Gastrocnemius medialis (tissue), 4 donors: ENCODE results near the gene SMC4. TPM values are rescaled to one million over a fixed set of nuclear protein-coding genes. Genes with fewer than 3 reads are reported as not detected.

Source experiments
- ATAC-seq, 2 donors: fragments of 150-250 bp; one replicate each; pipeline ENCODE4 v1.9.1; 2016
- DNase-seq, 2 donors: peaks; one replicate each; pipeline ENCODE4 v3.0.0-alpha.2; 2019
- H3K27ac ChIP-seq, 4 donors: fragments of 200-600 bp; sonication (generic); 1 replicate in 1 of 4; 2 replicates in 3 of 4; pipeline ENCODE4 v1.5.1; 2016 to 2018; ENCODE audit warnings: mild to moderate bottlenecking in 2 of 4, moderate library complexity in 1 of 4
- H3K27me3 ChIP-seq, 3 donors: fragments of 200-600 bp; sonication (generic) in 2 of 3; 1 replicate in 1 of 3; 2 replicates in 2 of 3; pipeline versions ENCODE4 v1.5.1 to v1.6.0; 2016 to 2019; ENCODE audit warnings: mild to moderate bottlenecking in 1 of 3, moderate library complexity in 1 of 3
- H3K36me3 ChIP-seq, 2 donors: fragments of 200-600 bp; sonication (generic) in 1 of 2; one replicate each; pipeline ENCODE4 v1.5.1; 2017 to 2018
- H3K4me1 ChIP-seq, 2 donors: fragments of 200-600 bp; sonication (generic) in 1 of 2; one replicate each; pipeline ENCODE4 v1.5.1; 2016 to 2017; ENCODE audit warnings: mild to moderate bottlenecking in 2 of 2
- H3K4me3 ChIP-seq, 4 donors: fragments of 200-600 bp; sonication (generic) in 3 of 4; 1 replicate in 1 of 4; 2 replicates in 3 of 4; pipeline ENCODE4 v1.5.1; 2016 to 2019; ENCODE audit warnings: mild to moderate bottlenecking in 2 of 4
- H3K9me3 ChIP-seq, 3 donors: fragments of 200-600 bp; sonication (generic) in 2 of 3; 1 replicate in 1 of 3; 2 replicates in 2 of 3; pipeline ENCODE4 v1.5.1; 2016 to 2019
- POLR2A ChIP-seq, 2 donors: fragments of 450-650 bp; IDR thresholded peaks; one replicate each; pipeline ENCODE4 v1.6.1; 2017; ENCODE audit warnings: antibody characterized with exemption in 2 of 2, mild to moderate bottlenecking in 2 of 2, moderate library complexity in 2 of 2
- in situ Hi-C, 4 donors: fragments of 200-750 bp; cut with MboI; loops; one replicate each; pipeline versions ENCODE4 v1.15.0 to v1.8.0; 2017; ENCODE audit warnings: low sequenced_read_pairs in 4 of 4
- intact Hi-C: fragments of 100-400 bp; cut with DNase I; formaldehyde crosslinking; loops from one replicate; pipeline ENCODE4 v1.15.1; 2023; ENCODE audit warnings: low total_unique reads
- total RNA-seq, 4 donors: library from RNA; depleted of rRNA; stranded (reverse); fragments of >200 nt; gene quantifications; one replicate each; pipeline versions ENCODE4 v1.1.0 to v1.2.3, GENCODE V29; 2016
- TF ChIP-seq, protein P1 (sequence below), 5 experiments: fragments of 450-650 bp in 3 of 5; fragments of 200-600 bp in 2 of 5; sonication (generic) in 2 of 5; IDR thresholded peaks in 4 of 5; conservative IDR thresholded peaks in 1 of 5; 1 replicate in 4 of 5; 2 replicates in 1 of 5; pipeline ENCODE4 v1.5.1; 2016 to 2019; ENCODE audit warnings: antibody characterized with exemption in 5 of 5, mild to moderate bottlenecking in 3 of 5, moderate library complexity in 3 of 5

Gene SMC4
- total RNA-seq, 4 donors from 2014 or later, result 7.2 to 24.3 (median 14.7) TPM

- in situ Hi-C loops, result no loop called here
- no peak for DNase-seq
- no peak for ATAC-seq
Observed at GRCh38 chr3:160464321-160464720, 64.9 kb downstream of the SMC4 start.

GRCh38 chr3:160464971-160465370 is 65.5 kb downstream of the SMC4 start:
- DNase-seq (no peak), ATAC-seq (no peak)
- in situ Hi-C loops, result no loop called here
- no peaks in the 10 kb centered on the region for H3K9me3 ChIP-seq
- no peaks in the 10 kb centered on the region for H3K36me3 ChIP-seq
- no peak for TF ChIP-seq POLR2A (IDR thresholded peaks at IDR 0.05)
- TF ChIP-seq, protein P1, sequence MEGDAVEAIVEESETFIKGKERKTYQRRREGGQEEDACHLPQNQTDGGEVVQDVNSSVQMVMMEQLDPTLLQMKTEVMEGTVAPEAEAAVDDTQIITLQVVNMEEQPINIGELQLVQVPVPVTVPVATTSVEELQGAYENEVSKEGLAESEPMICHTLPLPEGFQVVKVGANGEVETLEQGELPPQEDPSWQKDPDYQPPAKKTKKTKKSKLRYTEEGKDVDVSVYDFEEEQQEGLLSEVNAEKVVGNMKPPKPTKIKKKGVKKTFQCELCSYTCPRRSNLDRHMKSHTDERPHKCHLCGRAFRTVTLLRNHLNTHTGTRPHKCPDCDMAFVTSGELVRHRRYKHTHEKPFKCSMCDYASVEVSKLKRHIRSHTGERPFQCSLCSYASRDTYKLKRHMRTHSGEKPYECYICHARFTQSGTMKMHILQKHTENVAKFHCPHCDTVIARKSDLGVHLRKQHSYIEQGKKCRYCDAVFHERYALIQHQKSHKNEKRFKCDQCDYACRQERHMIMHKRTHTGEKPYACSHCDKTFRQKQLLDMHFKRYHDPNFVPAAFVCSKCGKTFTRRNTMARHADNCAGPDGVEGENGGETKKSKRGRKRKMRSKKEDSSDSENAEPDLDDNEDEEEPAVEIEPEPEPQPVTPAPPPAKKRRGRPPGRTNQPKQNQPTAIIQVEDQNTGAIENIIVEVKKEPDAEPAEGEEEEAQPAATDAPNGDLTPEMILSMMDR (IDR thresholded peaks at IDR 0.05 in 4 of 5, conservative IDR thresholded peaks at IDR 0.05 in 1 of 5), result no peak
- H3K4me3 ChIP-seq, result no peak overlapping the region
- H3K4me1 ChIP-seq, result no peaks in the 10 kb centered on the region
- no peak overlapping the region for H3K27ac ChIP-seq
- intact Hi-C loops, result no loop called here
- no peaks in the 10 kb centered on the region for H3K27me3 ChIP-seq

More at GRCh38 chr3:160464321-160464720, 64.9 kb downstream of the SMC4 start:
- TF ChIP-seq, protein P1 (IDR thresholded peaks at IDR 0.05 in 4 of 5, conservative IDR thresholded peaks at IDR 0.05 in 1 of 5), result no peak
- TF ChIP-seq POLR2A (IDR thresholded peaks at IDR 0.05), result no peak
- no peaks in the 10 kb centered on the region for H3K27me3 ChIP-seq
- H3K4me3 ChIP-seq, result no peak overlapping the region
- no peaks in the 10 kb centered on the region for H3K36me3 ChIP-seq
- H3K9me3 ChIP-seq, result no peaks in the 10 kb centered on the region
- no peak overlapping the region for H3K27ac ChIP-seq
- intact Hi-C loops, result no loop called here
- H3K4me1 ChIP-seq, result no peaks in the 10 kb centered on the region

- Histone ChIP-seq H3K4me3 (no peak overlapping the region), H3K9me3 (no peaks in the 10 kb centered on the region), H3K27ac (no peak overlapping the region), H3K27me3 (no peaks in the 10 kb centered on the region), H3K36me3 (no peaks in the 10 kb centered on the region), H3K4me1 (no peaks in the 10 kb centered on the region)
- intact Hi-C loops, result no loop called here
- no peak for ATAC-seq
- no peak for DNase-seq
- in situ Hi-C loops, result no loop called here
- no peak for TF ChIP-seq POLR2A (IDR thresholded peaks at IDR 0.05)
- TF ChIP-seq, protein P1 (IDR thresholded peaks at IDR 0.05 in 4 of 5, conservative IDR thresholded peaks at IDR 0.05 in 1 of 5), result no peak
Observed at GRCh38 chr3:160470181-160470580, 70.7 kb downstream of the SMC4 start.

DNA sequence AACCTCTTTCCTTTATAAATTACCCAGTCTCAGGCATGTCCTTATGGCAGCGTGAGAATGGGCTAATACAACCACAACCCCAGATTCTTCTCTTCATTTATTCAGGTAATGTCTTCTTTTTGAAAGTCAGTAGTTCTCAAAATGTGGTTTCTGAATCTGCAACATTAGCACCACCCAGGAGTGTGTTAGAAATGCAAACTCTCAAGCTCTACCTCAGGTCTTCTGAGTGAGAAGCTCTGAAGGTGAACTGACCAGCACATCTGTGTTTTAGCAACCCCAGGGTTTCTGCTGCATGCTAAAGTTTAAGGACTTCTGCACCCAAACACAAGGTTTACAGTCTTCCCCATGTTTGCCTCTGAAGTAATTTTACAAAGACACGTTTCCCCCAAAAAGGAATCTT is 72.4 kb downstream of the SMC4 start:
- no peaks in the 10 kb centered on the region for H3K27me3 ChIP-seq
- no peak for TF ChIP-seq POLR2A (IDR thresholded peaks at IDR 0.05)
- TF ChIP-seq, protein P1 (IDR thresholded peaks at IDR 0.05 in 4 of 5, conservative IDR thresholded peaks at IDR 0.05 in 1 of 5), result no peak
- H3K4me1 ChIP-seq, result no peaks in the 10 kb centered on the region
- DNase-seq (no peak), ATAC-seq (no peak)
- no peak overlapping the region for H3K27ac ChIP-seq
- H3K9me3 ChIP-seq, result no peaks in the 10 kb centered on the region
- in situ Hi-C loops, result no loop called here
- intact Hi-C loops, result no loop called here
- no peak overlapping the region for H3K4me3 ChIP-seq
- H3K36me3 ChIP-seq, result no peaks in the 10 kb centered on the region

- H3K9me3 ChIP-seq, result no peaks in the 10 kb centered on the region
- no peak for TF ChIP-seq POLR2A (IDR thresholded peaks at IDR 0.05)
- TF ChIP-seq, protein P1 (IDR thresholded peaks at IDR 0.05 in 4 of 5, conservative IDR thresholded peaks at IDR 0.05 in 1 of 5), result no peak
Observed at GRCh38 chr3:160472344-160472743, 72.9 kb downstream of the SMC4 start.

More at GRCh38 chr3:160472344-160472743, 72.9 kb downstream of the SMC4 start:
- Histone ChIP-seq H3K36me3 (no peaks in the 10 kb centered on the region), H3K4me3 (no peak overlapping the region), H3K27ac (no peak overlapping the region), H3K27me3 (no peaks in the 10 kb centered on the region), H3K4me1 (no peaks in the 10 kb centered on the region)
- no peak for DNase-seq
- no peak for ATAC-seq
- intact Hi-C loops, result no loop called here
- in situ Hi-C loops, result no loop called here
